ENCODE measurements around the gene SNX18. TPM values are rescaled to one million over a fixed set of nuclear protein-coding genes. Genes with fewer than 3 reads are reported as not detected.

SNX18 gene
- total and polyA plus RNA-seq, 2 experiments from 2014 or later: 4.7 to 33.0 TPM

DNA sequence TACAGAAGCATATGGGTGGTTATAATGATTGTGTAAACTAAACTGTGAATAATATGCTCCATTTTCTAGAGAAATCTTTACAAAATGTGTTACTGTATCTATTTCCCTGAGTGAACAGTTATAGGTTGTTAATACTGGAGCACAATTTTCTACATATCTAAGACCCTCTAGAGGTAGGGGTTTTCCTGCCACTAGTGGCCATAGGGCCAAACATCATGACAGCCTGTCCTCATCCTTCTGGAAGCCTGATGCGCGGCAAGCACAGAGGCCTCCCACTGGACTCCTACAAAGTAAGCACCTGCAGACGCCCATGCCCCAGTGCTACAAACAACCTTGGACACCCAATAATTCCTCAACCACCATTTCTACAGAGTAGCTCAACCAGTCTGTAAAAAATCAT lies 1.9 kb upstream of the SNX18 start (continued):
- TF ChIP-seq, protein P1, sequence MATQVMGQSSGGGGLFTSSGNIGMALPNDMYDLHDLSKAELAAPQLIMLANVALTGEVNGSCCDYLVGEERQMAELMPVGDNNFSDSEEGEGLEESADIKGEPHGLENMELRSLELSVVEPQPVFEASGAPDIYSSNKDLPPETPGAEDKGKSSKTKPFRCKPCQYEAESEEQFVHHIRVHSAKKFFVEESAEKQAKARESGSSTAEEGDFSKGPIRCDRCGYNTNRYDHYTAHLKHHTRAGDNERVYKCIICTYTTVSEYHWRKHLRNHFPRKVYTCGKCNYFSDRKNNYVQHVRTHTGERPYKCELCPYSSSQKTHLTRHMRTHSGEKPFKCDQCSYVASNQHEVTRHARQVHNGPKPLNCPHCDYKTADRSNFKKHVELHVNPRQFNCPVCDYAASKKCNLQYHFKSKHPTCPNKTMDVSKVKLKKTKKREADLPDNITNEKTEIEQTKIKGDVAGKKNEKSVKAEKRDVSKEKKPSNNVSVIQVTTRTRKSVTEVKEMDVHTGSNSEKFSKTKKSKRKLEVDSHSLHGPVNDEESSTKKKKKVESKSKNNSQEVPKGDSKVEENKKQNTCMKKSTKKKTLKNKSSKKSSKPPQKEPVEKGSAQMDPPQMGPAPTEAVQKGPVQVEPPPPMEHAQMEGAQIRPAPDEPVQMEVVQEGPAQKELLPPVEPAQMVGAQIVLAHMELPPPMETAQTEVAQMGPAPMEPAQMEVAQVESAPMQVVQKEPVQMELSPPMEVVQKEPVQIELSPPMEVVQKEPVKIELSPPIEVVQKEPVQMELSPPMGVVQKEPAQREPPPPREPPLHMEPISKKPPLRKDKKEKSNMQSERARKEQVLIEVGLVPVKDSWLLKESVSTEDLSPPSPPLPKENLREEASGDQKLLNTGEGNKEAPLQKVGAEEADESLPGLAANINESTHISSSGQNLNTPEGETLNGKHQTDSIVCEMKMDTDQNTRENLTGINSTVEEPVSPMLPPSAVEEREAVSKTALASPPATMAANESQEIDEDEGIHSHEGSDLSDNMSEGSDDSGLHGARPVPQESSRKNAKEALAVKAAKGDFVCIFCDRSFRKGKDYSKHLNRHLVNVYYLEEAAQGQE (IDR thresholded peaks at IDR 0.05; ENCODE audit: unreplicated experiment): no peak
- TF ChIP-seq STAT1 (IDR thresholded peaks at IDR 0.05; ENCODE audit: unreplicated experiment): no peak
- TF ChIP-seq EZH2phosphoT487 (IDR thresholded peaks at IDR 0.05; ENCODE audit: unreplicated experiment): no peak
- TF ChIP-seq POLR2AphosphoS5 (IDR thresholded peaks at IDR 0.05; ENCODE audit: low read depth): no peak
- no peak for TF ChIP-seq ZNF331 (CRISPR knock-in tag; IDR thresholded peaks at IDR 0.05; ENCODE audit: low read depth)
- TF ChIP-seq CREB1 (CRISPR knock-in tag; IDR thresholded peaks at IDR 0.05; ENCODE audit: low read depth): no peak
- TF ChIP-seq, protein P2, sequence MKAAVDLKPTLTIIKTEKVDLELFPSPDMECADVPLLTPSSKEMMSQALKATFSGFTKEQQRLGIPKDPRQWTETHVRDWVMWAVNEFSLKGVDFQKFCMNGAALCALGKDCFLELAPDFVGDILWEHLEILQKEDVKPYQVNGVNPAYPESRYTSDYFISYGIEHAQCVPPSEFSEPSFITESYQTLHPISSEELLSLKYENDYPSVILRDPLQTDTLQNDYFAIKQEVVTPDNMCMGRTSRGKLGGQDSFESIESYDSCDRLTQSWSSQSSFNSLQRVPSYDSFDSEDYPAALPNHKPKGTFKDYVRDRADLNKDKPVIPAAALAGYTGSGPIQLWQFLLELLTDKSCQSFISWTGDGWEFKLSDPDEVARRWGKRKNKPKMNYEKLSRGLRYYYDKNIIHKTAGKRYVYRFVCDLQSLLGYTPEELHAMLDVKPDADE (IDR thresholded peaks at IDR 0.05): no peak
- no peak for TF ChIP-seq ZNF114 (CRISPR knock-in tag; IDR thresholded peaks at IDR 0.05)

GRCh38 chr5:54516051-54516655 lies 1.4 kb upstream of the SNX18 start:
- H3K27me3 Mint-ChIP-seq (ENCODE audit: insufficient read depth, low read depth, poor library complexity): peaks cover 17% of the 10 kb centered on the region
- peaks cover 8% of the 10 kb centered on the region; the same call in 1 of the 3 replicates for H3K9me3 Mint-ChIP-seq
- H3K4me3 Mint-ChIP-seq: no peak overlapping the region
- Histone ChIP-seq H3K4me3 (no peak overlapping the region), H4K20me1 (replicated peaks; ENCODE audit: insufficient read depth) (no peaks in the 10 kb centered on the region), H3K4me2 (no peak overlapping the region), H3K36me3 (ENCODE audit: insufficient read depth) (no peaks in the 10 kb centered on the region), H3K9me2 (ENCODE audit: insufficient read depth) (peaks cover 4% of the 10 kb centered on the region; the same call in 1 of the 2 replicates), H3K4me1 (ENCODE audit: insufficient read depth) (peaks cover 12% of the 10 kb centered on the region; the same call in 1 of the 2 replicates), H2AFZ (no peak overlapping the region), H3F3A (replicated peaks; ENCODE audit: low read depth) (no peaks in the 10 kb centered on the region), H3K27me3 (ENCODE audit: insufficient read depth) (peaks cover 25% of the 10 kb centered on the region), H3K27ac (ENCODE audit: low read depth) (no peak overlapping the region), H3K79me2 (replicated peaks; ENCODE audit: insufficient read depth) (peaks cover 25% of the 10 kb centered on the region)
- DNase-seq (ENCODE audit: low spot score): no peak
- no peak for ATAC-seq
- H3K27ac Mint-ChIP-seq: no peak overlapping the region
- H3K4me1 Mint-ChIP-seq: peaks cover 19% of the 10 kb centered on the region; the same call in 2 of the 3 replicates
- peaks cover 16% of the 10 kb centered on the region for H3K36me3 Mint-ChIP-seq (ENCODE audit: low read depth)
- TF ChIP-seq ZNF114 (CRISPR knock-in tag; IDR thresholded peaks at IDR 0.05) (no peak), STAT1 (IDR thresholded peaks at IDR 0.05; ENCODE audit: unreplicated experiment) (no peak), NANOG (IDR thresholded peaks at IDR 0.05; ENCODE audit: borderline replicate concordance) (no peak), ZNF331 (CRISPR knock-in tag; IDR thresholded peaks at IDR 0.05; ENCODE audit: low read depth) (no peak), JUNB (IDR thresholded peaks at IDR 0.05; ENCODE audit: unreplicated experiment) (no peak), EZH2phosphoT487 (IDR thresholded peaks at IDR 0.05; ENCODE audit: unreplicated experiment) (no peak), EZH2 (IDR thresholded peaks at IDR 0.05; ENCODE audit: low read depth, unreplicated experiment) (no peak), POLR2AphosphoS5 (IDR thresholded peaks at IDR 0.05; ENCODE audit: low read depth) (no peak), CTCF (conservative IDR thresholded peaks at IDR 0.05; ENCODE audit: low read depth in 2 of 2) (no peak), CREB1 (CRISPR knock-in tag; IDR thresholded peaks at IDR 0.05; ENCODE audit: low read depth) (no peak)
- TF ChIP-seq, protein P1 (IDR thresholded peaks at IDR 0.05; ENCODE audit: unreplicated experiment): no peak
- TF ChIP-seq, protein P2 (IDR thresholded peaks at IDR 0.05): no peak

Measured in GM23338 (cell line).